Coronary artery (tissue), 2 donors: Measurements from ENCODE around the gene WDR37.

Experiments
- DNase-seq: peaks from one replicate; pipeline ENCODE4 v3.0.0-alpha.2; 2017; ENCODE audit warnings: low spot score
- H3K27ac ChIP-seq, 2 donors: fragments of 200-600 bp; sonication (generic); one replicate each; pipeline ENCODE4 v1.5.1; 2016 to 2019
- H3K4me3 ChIP-seq: fragments of 200-600 bp; sonication (generic); 2 replicates; pipeline ENCODE4 v1.5.1; 2016; ENCODE audit warnings: mild to moderate bottlenecking, moderate library complexity
- TF ChIP-seq, protein P1 (sequence below): fragments of 200-600 bp; sonication (generic); IDR thresholded peaks from one replicate; pipeline ENCODE4 v1.5.1; 2019; ENCODE audit warnings: antibody characterized with exemption

WDR37 gene

GRCh38 chr10:1015688-1016087, 40.5 kb upstream of the WDR37 start:
- no peak for DNase-seq
- Histone ChIP-seq H3K27ac (no peak overlapping the region), H3K4me3 (no peak overlapping the region)
- TF ChIP-seq, protein P1, sequence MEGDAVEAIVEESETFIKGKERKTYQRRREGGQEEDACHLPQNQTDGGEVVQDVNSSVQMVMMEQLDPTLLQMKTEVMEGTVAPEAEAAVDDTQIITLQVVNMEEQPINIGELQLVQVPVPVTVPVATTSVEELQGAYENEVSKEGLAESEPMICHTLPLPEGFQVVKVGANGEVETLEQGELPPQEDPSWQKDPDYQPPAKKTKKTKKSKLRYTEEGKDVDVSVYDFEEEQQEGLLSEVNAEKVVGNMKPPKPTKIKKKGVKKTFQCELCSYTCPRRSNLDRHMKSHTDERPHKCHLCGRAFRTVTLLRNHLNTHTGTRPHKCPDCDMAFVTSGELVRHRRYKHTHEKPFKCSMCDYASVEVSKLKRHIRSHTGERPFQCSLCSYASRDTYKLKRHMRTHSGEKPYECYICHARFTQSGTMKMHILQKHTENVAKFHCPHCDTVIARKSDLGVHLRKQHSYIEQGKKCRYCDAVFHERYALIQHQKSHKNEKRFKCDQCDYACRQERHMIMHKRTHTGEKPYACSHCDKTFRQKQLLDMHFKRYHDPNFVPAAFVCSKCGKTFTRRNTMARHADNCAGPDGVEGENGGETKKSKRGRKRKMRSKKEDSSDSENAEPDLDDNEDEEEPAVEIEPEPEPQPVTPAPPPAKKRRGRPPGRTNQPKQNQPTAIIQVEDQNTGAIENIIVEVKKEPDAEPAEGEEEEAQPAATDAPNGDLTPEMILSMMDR: no peak

DNA sequence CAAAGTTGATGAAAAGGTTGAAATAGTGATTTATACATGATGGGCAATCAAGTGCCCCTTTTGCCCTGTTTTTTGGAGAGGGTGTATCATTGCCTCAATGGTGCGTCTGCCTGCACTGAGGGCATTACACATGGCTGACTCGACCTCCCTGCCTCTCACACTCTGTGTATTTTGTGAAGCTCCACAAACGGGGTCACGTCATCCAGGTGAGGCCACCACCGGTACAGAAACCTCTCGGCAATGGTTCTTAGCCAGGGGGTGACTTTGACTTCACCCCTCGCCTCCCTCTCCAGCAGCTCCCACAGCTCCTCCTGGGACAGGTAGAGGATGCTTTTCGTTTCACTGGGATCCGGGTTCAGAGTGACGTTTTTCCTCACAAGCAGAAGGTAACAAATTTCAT, 36.8 kb upstream of the WDR37 start:
- H3K4me3 ChIP-seq: no peak overlapping the region
- no peak overlapping the region for H3K27ac ChIP-seq
- TF ChIP-seq, protein P1: no peak
- DNase-seq: no peak

DNA sequence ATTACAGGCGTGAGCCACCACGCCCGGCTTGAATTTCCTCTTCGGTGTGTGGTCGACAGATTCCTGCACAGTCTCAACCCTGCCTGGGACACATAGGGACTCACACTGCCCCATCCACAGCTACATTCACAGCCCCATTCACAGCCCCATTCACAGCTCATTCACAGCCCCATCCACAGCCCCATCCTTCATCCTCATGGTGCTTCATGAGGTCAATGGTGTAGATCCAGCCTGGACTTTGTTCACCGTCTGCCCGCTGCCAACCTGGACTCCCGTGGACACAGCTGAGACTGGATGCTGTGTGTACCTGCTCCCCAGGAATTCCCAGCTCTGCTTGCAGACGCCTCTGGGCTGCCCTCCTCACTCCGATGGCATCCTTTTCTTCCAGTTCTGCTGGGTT, 35.7 kb upstream of the WDR37 start:
- Histone ChIP-seq H3K4me3 (no peak overlapping the region), H3K27ac (no peak overlapping the region)
- TF ChIP-seq, protein P1: no peak
- DNase-seq: no peak

DNA sequence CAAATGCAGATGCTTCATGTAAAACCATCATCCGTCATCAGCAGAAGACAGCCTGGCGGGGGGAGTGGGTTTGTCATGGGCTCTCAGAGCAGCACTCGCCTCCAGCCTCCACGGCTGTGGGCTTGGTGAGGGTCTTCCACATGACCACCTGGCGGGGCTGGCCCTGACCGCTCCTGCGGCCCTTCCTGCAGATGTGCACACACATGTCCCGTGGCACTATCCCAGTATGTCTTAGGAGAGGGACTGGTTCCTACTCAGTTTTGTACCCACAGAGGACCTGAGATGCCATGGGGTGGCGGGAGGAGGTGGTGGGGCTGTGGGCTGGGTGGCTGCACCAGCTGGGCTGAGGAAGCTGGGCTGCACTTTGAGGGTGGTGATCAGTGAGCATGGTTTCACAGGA, 35.2 kb upstream of the WDR37 start:
- no peak for DNase-seq
- TF ChIP-seq, protein P1: no peak
- H3K4me3 ChIP-seq: no peak overlapping the region
- H3K27ac ChIP-seq: no peak overlapping the region

- TF ChIP-seq, protein P1: no peak
- no peak overlapping the region for H3K4me3 ChIP-seq
- H3K27ac ChIP-seq: no peak overlapping the region
- DNase-seq: no peak
These were observed 33.8 kb upstream of the WDR37 start for GRCh38 chr10:1022413-1022812.

GRCh38 chr10:1024103-1024502, 32.1 kb upstream of the WDR37 start:
- Histone ChIP-seq H3K27ac (no peak overlapping the region), H3K4me3 (no peak overlapping the region)
- TF ChIP-seq, protein P1: no peak
- no peak for DNase-seq

DNA sequence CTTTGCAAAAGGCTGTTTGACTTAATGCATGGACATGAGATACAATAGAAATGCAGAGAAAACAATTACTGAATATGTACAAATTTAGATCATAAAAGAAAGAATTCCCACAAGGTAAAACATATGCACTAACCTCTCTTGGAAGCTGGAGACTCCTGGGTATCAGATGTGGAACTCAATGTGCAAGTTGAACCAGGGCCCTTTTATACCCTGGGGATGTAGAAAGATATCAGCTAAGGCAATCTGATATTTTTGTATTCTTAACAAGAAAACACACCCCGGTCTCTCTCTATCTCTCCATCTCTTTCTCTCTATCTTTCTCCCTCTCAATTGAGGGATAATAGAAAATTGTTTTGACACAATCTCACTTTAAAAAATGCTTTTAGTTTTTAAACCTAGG, 30.5 kb upstream of the WDR37 start, which contains the start of gene IDI2:
Gene IDI2 (minus strand): TSS at position 177 of the 400 bp plus-strand sequence. CDS start 1,136 bp downstream, outside the sequence.
- Histone ChIP-seq H3K27ac (no peak within 1 kb of the TSS), H3K4me3 (no peak within 1 kb of the TSS)
- TF ChIP-seq, protein P1: no peak
- no peak for DNase-seq
